HG02763 (cell line): Measurements from ENCODE around the gene TAX1BP1.

Experiments
- ATAC-seq: cut with Tn5 transposase; IDR thresholded peaks from one replicate; pipeline ENCODE4 v1.9.1; 2021; ENCODE audit warnings: mild to moderate bottlenecking, moderate library complexity; ENCODE audit not compliant: unreplicated experiment

The TAX1BP1 gene

DNA sequence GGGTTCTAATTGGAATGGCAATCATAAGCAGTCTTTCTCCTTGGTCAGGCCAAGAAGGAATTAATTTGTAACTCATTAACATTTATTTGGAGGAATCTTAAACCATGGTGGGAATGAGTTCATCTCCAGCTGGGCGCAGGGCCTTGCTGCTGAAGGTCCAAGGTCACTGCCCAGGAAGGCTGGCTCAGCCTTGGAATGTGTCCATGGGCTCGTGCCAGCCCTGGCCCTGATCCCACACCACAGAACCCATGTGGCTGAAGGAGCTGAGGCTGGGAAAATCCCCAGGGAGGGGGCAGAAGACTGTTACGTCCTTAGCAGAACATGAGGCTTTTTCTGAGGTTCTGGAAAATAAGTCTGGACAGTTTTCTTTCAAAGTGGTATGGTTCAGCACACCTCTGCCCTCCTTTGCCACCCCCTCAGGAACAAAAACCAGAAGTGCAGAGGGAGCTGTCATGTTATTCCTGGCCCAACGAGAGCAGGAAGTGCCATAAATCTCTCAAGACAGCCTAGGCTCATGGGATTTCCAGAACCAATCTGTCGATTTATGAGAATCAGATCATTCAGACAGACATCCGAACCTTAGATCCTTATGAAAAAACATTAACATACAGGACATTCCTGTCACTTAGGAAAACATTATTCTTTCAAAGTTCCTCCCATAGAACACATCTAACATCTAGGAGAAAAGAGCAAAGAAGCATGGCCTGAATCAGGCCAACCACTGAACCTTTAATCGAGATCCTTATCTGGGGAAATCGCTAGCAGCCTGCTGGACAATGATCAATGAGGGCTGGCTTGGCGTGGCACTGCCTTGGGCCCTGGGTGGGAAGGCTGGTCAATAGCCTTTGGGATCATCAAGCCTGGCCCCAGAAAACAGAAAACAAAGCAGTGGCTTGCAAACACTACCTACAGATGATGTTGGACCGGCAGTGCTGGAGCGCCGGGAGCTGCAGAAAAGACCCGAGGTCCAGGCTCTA lies 134.3 kb downstream of the TAX1BP1 start:
- ATAC-seq = no peak

DNA sequence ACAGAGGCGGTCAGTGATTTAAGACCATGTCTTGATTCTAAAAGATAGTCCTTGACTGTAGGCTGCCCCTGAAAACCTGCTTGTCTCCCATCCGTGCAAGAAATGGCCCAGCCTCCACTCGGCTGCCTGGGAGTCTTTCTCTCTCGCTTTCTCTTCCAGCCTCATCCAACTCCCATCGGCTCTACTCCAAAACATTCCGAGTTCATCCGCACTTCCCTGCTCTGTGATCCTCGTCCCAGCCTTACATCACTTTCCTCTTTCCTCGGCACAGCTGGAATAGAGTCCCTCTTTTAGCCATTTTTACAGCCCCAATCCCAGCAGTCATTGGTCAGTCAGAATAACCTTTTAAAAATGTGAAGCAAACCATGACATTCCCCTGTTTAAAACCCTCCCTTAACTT lies 135.1 kb downstream of the TAX1BP1 start:
- no peak for ATAC-seq

DNA sequence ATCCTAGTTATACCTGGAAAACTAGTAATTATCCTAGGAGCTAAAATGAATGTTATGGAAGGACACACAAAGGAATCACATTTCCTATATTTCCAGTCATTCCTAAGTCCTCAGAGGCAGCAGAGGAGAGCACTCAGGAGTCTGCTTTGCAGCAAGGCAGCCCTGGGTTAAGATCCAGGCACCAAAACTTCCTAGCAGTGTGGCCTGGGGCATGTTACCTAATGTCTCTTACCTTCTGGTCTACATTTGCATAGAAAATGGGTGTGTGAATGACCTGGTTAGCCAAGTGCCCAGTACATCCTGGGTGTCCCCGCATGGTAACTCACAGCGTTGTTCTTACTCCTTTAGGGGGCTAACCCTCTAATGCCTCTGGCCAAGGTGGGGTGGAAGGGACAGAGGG lies 135.9 kb downstream of the TAX1BP1 start:
- no peak for ATAC-seq

DNA sequence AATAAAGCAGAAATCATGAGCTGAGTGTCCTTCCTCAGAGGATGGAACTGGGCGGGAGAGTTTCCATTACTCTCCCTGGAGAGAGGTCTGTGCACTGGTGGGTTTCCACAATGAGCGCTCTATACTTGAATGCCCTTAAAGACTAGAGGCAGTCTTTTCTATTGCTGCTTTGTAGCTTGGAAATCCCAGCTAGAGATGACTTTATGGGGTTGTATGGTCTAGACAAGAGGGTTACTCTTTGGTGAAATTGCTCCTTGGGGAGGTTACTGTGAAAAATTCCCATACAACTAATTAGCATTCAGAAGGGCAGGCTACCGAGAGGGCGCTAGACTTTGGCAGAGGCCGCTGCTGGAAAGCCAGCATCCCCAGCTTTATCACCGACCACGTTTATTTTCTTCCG lies 136.8 kb downstream of the TAX1BP1 start:
- ATAC-seq = no peak
